ENCODE measurements around the gene APP.
A peak's percentile ranks its signal among the peaks of the same experiment; 100 is the strongest.

The APP gene

DNA sequence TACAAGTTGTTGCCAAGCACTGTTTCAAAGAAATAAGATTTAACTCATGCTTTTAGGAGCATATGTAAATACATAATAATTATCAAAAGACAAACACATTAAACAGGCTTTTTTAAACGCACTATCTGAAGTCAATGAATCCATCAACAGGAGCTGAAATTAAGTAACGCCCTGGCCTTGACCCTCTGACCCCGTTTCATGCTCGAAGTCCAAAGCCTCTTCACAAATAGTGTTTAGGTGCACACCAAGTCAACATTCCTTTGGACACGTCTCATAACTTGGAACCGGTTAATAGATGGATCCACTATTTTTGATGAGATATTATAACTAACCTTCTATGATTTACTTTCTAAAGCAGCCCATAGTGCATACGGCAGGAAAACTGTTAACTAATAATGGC, 226.5 kb downstream of the APP start:
- peaks cover 27% of the 10 kb centered on the region for H3K4me1 Mint-ChIP-seq
- no peaks in the 10 kb centered on the region for H3K27me3 Mint-ChIP-seq (ENCODE audit: low read depth)
- TF ChIP-seq, protein P1, sequence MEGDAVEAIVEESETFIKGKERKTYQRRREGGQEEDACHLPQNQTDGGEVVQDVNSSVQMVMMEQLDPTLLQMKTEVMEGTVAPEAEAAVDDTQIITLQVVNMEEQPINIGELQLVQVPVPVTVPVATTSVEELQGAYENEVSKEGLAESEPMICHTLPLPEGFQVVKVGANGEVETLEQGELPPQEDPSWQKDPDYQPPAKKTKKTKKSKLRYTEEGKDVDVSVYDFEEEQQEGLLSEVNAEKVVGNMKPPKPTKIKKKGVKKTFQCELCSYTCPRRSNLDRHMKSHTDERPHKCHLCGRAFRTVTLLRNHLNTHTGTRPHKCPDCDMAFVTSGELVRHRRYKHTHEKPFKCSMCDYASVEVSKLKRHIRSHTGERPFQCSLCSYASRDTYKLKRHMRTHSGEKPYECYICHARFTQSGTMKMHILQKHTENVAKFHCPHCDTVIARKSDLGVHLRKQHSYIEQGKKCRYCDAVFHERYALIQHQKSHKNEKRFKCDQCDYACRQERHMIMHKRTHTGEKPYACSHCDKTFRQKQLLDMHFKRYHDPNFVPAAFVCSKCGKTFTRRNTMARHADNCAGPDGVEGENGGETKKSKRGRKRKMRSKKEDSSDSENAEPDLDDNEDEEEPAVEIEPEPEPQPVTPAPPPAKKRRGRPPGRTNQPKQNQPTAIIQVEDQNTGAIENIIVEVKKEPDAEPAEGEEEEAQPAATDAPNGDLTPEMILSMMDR (IDR thresholded peaks at IDR 0.05; ENCODE audit: unreplicated experiment in 3 of 3) = no peak
- peaks cover 49% of the 10 kb centered on the region for H3K36me3 Mint-ChIP-seq (ENCODE audit: low read depth)
- H3K27ac Mint-ChIP-seq = no peak overlapping the region
- H3K9me3 Mint-ChIP-seq = peaks cover 15% of the 10 kb centered on the region
- no peak overlapping the region for H3K4me3 Mint-ChIP-seq

DNA sequence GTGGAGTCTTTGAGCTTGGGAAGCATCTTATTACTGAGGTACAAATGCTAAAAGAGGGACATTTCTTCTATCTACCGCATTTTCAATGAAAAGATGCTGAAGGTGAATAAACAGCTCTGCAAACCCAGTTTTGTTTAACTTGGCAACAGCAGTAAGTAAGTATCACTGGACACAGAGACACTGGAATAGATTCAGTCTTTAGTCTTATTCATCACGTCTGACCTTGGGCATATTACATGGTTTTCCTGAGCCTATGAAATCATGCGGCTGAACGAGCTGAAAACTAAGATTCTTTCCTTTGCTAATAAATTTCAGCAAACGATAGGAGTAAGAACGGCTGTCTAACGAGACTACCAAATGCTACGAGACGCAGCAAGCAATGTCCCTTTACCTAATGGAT, 228.4 kb downstream of the APP start:
- peaks cover 38% of the 10 kb centered on the region for H3K36me3 Mint-ChIP-seq (ENCODE audit: low read depth)
- H3K4me3 Mint-ChIP-seq = no peak overlapping the region
- TF ChIP-seq, protein P1 (IDR thresholded peaks at IDR 0.05; ENCODE audit: unreplicated experiment in 3 of 3) = no peak
- peaks cover 15% of the 10 kb centered on the region for H3K9me3 Mint-ChIP-seq
- H3K27me3 Mint-ChIP-seq (ENCODE audit: low read depth) = no peaks in the 10 kb centered on the region
- H3K4me1 Mint-ChIP-seq = peaks cover 32% of the 10 kb centered on the region
- peak overlapping the region; percentile 4 to 63 (median 61) for H3K27ac Mint-ChIP-seq

DNA sequence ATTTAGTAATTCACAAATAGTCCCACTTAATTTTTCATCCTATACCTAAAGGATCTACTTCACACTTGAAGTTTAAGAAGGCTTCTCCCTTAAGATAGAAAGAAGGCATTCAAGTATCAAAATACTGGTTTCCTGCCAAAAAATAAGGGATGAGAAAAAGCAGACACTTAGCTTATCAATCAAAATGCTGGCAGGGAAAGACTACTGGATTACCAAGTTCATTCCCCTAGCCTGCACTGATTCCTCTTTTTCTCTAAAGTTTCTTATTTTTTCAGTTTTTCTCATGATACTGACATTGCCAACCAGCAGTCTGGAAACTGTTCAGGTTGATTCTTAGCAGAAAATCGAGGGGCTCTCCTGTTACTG, 231.2 kb downstream of the APP start:
- peak overlapping the region in 2 of 3 experiments; percentile 37 to 53 for H3K27ac Mint-ChIP-seq
- H3K27me3 Mint-ChIP-seq (ENCODE audit: low read depth) = no peaks in the 10 kb centered on the region
- TF ChIP-seq, protein P1 (IDR thresholded peaks at IDR 0.05; ENCODE audit: unreplicated experiment in 3 of 3) = no peak
- peaks cover 31% of the 10 kb centered on the region for H3K36me3 Mint-ChIP-seq (ENCODE audit: low read depth)
- peaks cover 39% of the 10 kb centered on the region for H3K4me1 Mint-ChIP-seq
- H3K4me3 Mint-ChIP-seq = no peak overlapping the region
- H3K9me3 Mint-ChIP-seq = no peaks in the 10 kb centered on the region

DNA sequence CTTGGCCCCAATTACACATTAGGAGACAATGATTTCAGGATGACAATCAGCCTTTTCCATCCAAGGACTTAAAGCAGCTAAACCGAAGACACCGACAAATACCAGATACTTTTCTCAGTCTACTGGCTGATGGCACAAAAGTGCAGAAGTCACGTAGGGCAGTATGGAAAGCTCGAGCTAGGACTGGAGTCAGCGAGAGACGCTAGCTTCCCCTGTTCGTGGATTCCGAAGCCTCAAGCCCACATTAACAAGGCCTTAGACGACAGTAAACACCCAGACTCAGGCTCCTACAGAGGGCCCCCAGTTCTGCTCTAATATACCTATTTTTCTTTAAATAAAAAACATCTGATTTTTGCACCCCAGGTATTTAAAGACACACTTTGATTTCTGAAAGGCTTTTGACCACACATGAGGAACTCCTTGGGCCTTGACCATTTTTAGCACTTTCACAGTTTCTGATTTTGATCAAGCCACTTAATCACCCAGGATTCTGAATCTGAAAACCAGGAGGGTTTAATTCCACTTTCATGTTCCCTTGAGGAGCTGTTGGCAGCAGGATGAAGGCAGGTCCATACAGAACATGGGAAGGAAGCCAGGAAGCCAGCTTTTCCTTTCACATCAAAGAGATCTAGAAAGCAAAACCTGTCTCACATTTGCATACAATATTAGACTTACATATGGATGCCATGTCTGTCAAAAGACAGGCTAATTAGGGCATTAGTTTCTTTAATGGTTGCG, 231.7 kb downstream of the APP start:
- Mint-ChIP-seq H3K27ac (peak overlapping the region in 2 of 3 experiments; percentile 37 to 53), H3K4me1 (peaks cover 42% of the 10 kb centered on the region), H3K36me3 (ENCODE audit: low read depth) (peaks cover 29% of the 10 kb centered on the region), H3K27me3 (ENCODE audit: low read depth) (no peaks in the 10 kb centered on the region), H3K9me3 (no peaks in the 10 kb centered on the region), H3K4me3 (no peak overlapping the region)
- TF ChIP-seq, protein P1 (IDR thresholded peaks at IDR 0.05; ENCODE audit: unreplicated experiment in 3 of 3) = no peak

DNA sequence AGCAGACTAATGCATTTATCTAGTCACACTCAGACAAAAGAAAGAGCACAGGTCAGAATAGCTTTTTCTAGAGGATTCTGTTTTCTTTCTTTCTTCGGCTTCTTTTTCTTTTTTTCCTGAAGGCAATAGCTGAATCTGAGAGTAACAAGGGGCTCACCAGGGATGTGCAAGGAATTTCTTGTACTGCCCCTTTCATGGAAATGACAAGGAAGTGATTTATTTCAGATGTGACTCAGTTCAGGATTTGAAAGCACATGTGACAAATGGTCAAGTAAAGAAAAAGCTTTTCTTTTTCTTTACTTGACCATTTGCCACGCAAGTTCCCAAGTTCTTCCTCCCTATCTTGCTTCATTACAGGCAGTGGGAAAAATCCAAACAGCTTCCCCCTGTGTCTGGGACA, 233.8 kb downstream of the APP start:
- Mint-ChIP-seq H3K9me3 (no peaks in the 10 kb centered on the region), H3K4me3 (no peak overlapping the region), H3K36me3 (ENCODE audit: low read depth) (peaks cover 36% of the 10 kb centered on the region), H3K4me1 (peaks cover 46% of the 10 kb centered on the region), H3K27me3 (ENCODE audit: low read depth) (no peaks in the 10 kb centered on the region), H3K27ac (peak overlapping the region in 2 of 3 experiments; percentile 33 to 35)
- TF ChIP-seq, protein P1 (IDR thresholded peaks at IDR 0.05; ENCODE audit: unreplicated experiment in 3 of 3) = no peak

DNA sequence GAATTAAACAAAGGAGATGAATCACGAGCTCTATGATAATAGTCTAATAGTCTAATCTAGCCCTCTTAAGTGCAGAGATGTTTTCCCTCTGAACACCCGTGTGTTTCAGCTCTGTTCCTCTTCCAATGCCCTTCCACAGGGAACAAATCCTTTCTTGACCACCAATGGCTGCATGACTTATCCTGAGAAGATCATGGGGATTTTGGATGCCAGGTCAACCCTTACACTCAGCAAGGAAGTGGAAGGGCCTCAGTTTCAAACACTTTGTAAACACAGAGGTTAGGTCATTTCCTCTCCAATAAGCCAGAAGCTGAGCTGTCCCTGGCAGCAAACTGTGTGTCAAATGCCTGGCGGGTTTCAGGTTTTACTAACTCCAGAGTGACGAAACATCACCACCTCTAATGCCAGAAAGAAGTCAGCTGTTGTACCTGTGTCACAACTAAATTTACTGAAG, 235.8 kb downstream of the APP start:
- Mint-ChIP-seq H3K4me1 (peaks cover 51% of the 10 kb centered on the region), H3K27ac (peak overlapping the region in 2 of 3 experiments; percentile 15 to 63), H3K4me3 (no peak overlapping the region), H3K27me3 (ENCODE audit: low read depth) (no peaks in the 10 kb centered on the region), H3K9me3 (no peaks in the 10 kb centered on the region), H3K36me3 (ENCODE audit: low read depth) (peaks cover 49% of the 10 kb centered on the region)
- TF ChIP-seq, protein P1 (IDR thresholded peaks at IDR 0.05; ENCODE audit: unreplicated experiment in 3 of 3) = no peak

Data from nephron (organoid).